ENCODE data around the gene LAD1.

Gene LAD1

DNA sequence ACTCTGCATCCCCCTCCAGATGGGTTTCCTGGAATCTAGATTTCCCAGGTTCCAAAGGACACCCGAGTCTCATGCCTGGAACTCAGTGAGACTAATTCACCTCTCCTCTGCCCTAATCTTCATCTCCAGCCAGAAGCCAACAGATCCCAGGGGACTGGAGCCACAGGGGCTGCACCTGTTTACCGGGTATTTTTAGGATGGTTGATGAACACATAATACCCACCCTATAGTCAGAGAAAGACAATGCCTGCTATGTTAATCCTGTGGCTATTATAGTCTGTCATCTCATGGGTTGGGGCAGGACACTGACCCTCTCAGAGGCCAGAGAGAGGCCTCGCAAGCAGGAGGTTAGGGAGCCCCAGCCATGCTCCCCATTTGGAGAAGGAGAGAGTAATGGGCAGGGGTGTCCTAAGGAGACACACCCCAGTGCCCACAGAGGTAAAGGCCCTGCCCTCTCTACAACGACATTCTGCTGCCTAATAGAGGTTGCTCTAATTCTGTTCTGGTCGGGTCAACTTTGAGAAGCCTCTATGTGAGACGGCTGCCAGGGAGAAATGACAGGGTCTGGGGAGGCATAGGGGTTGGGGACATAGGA lies 23.4 kb upstream of the LAD1 start:
- DNase-seq (ENCODE audit: extremely low read depth, insufficient read length), result no peak
- TF ChIP-seq, protein P1, sequence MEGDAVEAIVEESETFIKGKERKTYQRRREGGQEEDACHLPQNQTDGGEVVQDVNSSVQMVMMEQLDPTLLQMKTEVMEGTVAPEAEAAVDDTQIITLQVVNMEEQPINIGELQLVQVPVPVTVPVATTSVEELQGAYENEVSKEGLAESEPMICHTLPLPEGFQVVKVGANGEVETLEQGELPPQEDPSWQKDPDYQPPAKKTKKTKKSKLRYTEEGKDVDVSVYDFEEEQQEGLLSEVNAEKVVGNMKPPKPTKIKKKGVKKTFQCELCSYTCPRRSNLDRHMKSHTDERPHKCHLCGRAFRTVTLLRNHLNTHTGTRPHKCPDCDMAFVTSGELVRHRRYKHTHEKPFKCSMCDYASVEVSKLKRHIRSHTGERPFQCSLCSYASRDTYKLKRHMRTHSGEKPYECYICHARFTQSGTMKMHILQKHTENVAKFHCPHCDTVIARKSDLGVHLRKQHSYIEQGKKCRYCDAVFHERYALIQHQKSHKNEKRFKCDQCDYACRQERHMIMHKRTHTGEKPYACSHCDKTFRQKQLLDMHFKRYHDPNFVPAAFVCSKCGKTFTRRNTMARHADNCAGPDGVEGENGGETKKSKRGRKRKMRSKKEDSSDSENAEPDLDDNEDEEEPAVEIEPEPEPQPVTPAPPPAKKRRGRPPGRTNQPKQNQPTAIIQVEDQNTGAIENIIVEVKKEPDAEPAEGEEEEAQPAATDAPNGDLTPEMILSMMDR (IDR thresholded peaks at IDR 0.05; ENCODE audit: insufficient read depth, low read length, poor library complexity, severe bottlenecking), result no peak
- H3K36me3 ChIP-seq (ENCODE audit: control insufficient read depth, insufficient read depth, low read length), result no peaks in the 10 kb centered on the region
- no peaks in the 10 kb centered on the region; the same call in 1 of the 2 replicates for H3K27me3 ChIP-seq (replicated peaks; ENCODE audit: control insufficient read depth, insufficient read depth, low read length)
- no peak overlapping the region for H3K4me3 ChIP-seq (replicated peaks; ENCODE audit: low read depth, low read length)

DNA sequence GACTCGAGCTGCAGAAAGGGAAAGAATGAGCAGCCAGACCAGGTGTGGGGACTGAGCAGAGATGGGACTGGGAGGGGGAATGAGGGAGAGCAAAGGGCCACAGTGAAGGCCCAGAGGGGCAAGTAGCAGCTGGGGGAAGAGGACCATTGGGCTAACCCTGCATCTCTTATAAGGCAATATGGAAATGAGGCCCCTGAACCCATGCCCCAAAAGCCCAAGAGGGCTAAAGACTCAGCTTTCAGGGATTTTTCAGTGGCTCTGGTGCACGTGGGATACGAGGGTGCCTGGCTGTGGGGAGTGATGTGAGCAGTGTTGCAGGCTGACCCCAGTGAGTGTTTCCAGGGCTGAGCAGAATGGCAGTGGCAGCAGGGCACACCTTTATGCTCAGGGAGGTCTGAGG lies 22.9 kb upstream of the LAD1 start:
- Histone ChIP-seq H3K27me3 (replicated peaks; ENCODE audit: control insufficient read depth, insufficient read depth, low read length) (no peaks in the 10 kb centered on the region; the same call in 1 of the 2 replicates), H3K4me3 (replicated peaks; ENCODE audit: low read depth, low read length) (no peak overlapping the region), H3K36me3 (ENCODE audit: control insufficient read depth, insufficient read depth, low read length) (no peaks in the 10 kb centered on the region)
- no peak for DNase-seq (ENCODE audit: extremely low read depth, insufficient read length)
- TF ChIP-seq, protein P1 (IDR thresholded peaks at IDR 0.05; ENCODE audit: insufficient read depth, low read length, poor library complexity, severe bottlenecking), result no peak

DNA sequence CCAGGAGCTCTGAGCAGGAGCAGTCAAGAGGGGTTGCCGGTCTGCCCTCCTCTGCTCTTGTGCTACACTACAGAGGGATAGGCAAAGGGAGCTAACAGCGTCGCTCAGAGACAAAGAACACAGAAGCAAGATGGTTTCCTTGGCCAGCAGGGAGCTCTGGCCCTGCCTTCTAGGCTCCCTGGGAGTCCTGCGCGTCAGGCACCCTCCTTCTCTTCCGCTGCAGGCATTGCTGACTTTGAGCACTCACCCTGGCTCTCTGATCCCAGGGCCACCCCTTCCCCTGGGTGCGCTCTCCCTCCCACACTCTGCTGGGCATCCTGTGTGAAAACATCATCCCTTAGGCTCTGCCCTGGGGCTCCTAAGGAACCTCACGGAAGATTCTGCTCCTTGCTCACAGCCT lies 21.9 kb upstream of the LAD1 start:
- TF ChIP-seq, protein P1 (IDR thresholded peaks at IDR 0.05; ENCODE audit: insufficient read depth, low read length, poor library complexity, severe bottlenecking), result no peak
- Histone ChIP-seq H3K36me3 (ENCODE audit: control insufficient read depth, insufficient read depth, low read length) (no peaks in the 10 kb centered on the region), H3K4me3 (replicated peaks; ENCODE audit: low read depth, low read length) (no peak overlapping the region), H3K27me3 (replicated peaks; ENCODE audit: control insufficient read depth, insufficient read depth, low read length) (no peaks in the 10 kb centered on the region; the same call in 1 of the 2 replicates)
- no peak for DNase-seq (ENCODE audit: extremely low read depth, insufficient read length)

DNA sequence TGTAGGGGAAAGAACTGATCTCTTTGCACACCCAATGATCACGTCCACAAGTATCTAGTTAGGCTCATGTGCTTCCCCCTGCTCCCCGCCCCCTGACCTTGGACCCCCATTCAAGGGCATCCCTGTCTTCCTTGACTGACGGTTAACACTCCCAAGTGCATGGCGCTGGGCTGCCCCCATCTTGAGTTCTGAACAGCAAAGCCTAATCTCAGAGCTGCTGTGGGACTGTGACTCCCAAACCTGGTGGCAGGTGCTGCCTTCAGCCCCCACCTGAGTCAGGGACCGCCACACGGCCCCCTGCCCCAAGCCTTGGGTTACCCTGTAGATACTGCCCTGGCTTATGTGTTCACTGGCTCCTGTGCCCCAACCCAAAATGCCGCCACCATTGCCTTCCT lies 21.5 kb upstream of the LAD1 start:
- H3K4me3 ChIP-seq (replicated peaks; ENCODE audit: low read depth, low read length), result no peak overlapping the region
- no peak for DNase-seq (ENCODE audit: extremely low read depth, insufficient read length)
- H3K27me3 ChIP-seq (replicated peaks; ENCODE audit: control insufficient read depth, insufficient read depth, low read length), result no peaks in the 10 kb centered on the region; the same call in 1 of the 2 replicates
- no peaks in the 10 kb centered on the region for H3K36me3 ChIP-seq (ENCODE audit: control insufficient read depth, insufficient read depth, low read length)
- TF ChIP-seq, protein P1 (IDR thresholded peaks at IDR 0.05; ENCODE audit: insufficient read depth, low read length, poor library complexity, severe bottlenecking), result no peak

DNA sequence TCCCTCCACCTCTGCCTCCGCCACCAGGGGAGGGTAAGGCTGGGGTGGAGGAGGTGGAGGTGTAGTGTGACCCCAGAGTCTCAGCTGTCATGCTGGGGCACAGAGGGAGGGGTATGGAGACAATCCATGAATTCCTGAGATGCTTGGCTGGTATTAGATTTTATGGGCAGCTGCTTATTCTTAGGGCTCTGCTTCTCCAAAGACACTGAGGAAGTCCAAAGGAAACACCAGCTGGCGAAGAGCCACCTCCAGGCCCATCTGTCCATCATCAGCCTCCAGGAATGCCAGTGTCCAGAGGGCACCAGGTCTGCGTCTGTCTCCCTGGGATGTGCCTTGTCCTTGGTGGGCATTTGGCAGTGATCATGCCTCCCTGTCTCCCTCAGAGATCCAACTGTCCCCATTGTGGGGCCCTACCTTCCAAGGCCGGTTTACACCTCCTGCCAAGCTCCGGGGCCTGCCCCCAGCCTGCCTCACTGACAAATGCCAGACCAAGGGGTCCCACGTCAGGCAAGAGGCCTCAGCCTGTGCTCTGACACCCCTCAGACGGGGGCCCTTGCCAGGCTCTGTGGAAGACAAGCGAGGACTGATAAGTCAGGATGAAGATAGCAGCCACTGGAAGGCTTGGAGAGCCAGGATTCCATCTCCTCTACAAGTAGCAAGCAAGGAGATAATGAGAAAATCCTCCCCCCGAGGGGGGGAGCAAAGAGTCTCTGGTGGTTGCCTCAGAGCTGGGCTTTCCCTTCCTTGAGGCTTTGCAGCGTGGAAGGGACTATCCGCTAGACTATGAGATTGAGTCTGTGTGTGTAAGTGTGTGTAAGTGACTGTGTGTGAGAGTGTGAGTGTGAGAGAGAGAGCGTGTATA lies 20.9 kb upstream of the LAD1 start:
- Histone ChIP-seq H3K4me3 (replicated peaks; ENCODE audit: low read depth, low read length) (no peak overlapping the region), H3K27me3 (replicated peaks; ENCODE audit: control insufficient read depth, insufficient read depth, low read length) (no peaks in the 10 kb centered on the region; the same call in 1 of the 2 replicates), H3K36me3 (ENCODE audit: control insufficient read depth, insufficient read depth, low read length) (no peaks in the 10 kb centered on the region)
- TF ChIP-seq, protein P1 (IDR thresholded peaks at IDR 0.05; ENCODE audit: insufficient read depth, low read length, poor library complexity, severe bottlenecking), result no peak
- DNase-seq (ENCODE audit: extremely low read depth, insufficient read length), result no peak

Measured in GM06990 (cell line).